Stimulated activated CD8-positive, alpha-beta memory T cell treated with anti-CD3 and anti-CD28 coated beads, Interleukin-7, amount 100 ng/mL, for 1 hour (primary cell): ENCODE measurements around the gene NKD1.

ENCODE experiments used
- DNase-seq, 2 donors: peaks; one replicate each; pipeline ENCODE4 v3.0.0-alpha.2; 2020; ENCODE audit warnings: low read depth in 2 of 2

NKD1 gene

DNA sequence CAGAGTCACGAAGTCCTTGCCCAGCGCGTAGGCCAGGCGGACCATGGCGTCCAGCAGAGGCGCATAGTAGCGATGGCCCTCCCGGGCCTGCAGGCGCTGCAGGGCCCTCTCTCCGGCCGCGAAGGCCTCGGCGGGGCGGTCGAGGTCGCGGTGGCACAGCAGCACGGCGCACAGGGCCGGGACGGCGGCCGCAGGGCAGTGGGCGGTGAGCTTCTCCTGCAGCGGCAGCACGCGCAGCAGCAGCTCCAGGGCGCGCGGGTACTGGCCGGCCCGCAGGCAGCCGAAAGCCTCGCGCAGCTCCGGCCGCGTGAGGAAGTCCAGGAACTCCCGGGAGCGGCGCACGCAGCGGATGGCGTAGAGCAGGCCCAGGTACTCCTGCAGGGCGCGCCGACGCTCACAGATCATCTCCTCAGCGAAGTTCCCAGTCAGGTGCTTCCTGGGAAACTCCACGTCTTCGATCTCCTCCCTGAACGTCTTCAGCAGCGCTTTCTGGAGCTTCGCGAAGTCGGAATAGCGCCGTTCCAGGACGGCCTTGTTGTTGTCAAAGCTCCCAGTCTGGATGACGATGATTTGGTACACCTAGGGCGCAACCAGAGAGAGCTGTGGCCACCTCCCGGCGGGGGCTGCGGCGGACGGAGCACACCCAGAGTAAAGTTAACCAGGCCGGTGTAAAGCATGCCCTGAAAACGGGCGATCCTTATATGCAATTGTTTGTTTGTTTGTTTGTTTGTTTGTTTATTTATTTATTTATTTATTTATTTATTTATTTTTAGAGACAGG lies 125.5 kb downstream of the NKD1 start:
- DNase-seq: no peak

- DNase-seq: no peak
Measured at GRCh38 chr16:50674831-50675230, 126.6 kb downstream of the NKD1 start.

DNA sequence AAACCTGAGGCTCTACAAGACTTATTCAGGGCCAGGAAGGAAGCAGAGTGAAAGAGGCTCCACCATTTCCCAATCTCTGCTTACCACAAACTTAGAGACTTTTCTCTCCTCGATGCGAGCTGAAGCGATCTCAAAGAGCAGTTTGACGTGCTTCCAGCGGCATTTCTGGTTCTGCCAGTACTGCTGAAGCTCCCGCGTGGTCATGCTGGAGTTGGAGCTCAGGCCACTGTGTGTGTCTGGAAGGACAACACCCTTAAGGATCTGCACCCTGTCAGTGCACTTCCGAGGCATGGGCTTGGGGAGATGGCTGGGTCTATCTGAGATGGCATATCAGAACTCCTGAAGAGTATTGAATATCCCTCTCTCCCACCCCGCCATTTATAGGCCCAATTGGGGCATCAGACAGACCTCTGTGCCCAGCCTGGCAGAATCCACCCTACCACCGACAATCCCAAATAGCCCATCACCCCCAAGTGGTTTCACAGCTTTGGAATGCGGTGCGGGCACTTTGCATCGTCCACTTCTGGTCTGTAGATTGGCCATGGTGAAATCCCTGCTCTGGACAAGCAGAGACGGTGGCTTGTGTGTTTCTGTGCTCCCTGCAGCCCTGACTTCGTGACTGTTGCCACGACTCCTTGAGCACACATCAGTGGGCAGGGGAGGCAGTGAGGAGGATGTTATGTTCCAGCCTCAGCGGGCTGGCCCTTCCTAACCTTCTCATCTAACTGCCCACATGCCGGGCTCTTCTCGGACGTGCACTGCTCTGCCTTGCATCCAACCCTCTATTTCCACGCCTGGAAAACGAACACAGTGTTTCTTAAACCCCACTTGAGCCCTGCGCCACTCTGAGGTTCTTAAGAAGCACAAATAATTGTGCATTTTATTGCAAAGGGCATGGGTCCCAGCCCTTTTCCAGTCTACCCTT lies 127.8 kb downstream of the NKD1 start:
- DNase-seq: no peak

- no peak for DNase-seq
Measured at GRCh38 chr16:50676684-50677225, 128.6 kb downstream of the NKD1 start.

- DNase-seq: no peak
Measured at GRCh38 chr16:50677351-50677750, 129.2 kb downstream of the NKD1 start.

GRCh38 chr16:50678531-50678930 lies 130.3 kb downstream of the NKD1 start:
- DNase-seq: no peak

GRCh38 chr16:50679266-50679665 lies 131.1 kb downstream of the NKD1 start:
- no peak for DNase-seq

GRCh38 chr16:50679676-50680555 lies 131.7 kb downstream of the NKD1 start:
- no peak for DNase-seq

DNA sequence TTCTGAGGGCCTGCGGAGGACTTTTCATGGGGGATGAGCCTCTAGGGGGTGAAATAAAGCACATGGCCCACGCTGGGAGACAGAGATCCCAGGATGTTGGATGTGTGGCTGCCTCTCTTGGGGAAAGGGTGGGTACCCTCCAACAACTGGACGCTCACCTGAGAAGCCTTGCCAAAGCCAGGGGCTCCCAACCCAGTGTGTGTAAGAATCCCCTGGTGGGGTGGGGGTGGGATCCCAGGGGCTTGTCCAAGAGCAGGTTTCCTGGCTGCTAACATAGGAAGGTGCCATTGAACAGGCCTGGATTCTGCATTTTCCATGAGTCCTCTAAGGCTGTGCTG lies 132.3 kb downstream of the NKD1 start:
- DNase-seq: no peak

- peak; percentile 33 to 36 for DNase-seq
Measured at GRCh38 chr16:50681021-50681885, 133.1 kb downstream of the NKD1 start, which contains the start of gene SNX20. Gene SNX20, minus strand, starts transcription at chr16:50681312. Its CDS starts 3,786 bp downstream, at chr16:50677526.

GRCh38 chr16:50683689-50684374 lies 135.6 kb downstream of the NKD1 start:
- no peak for DNase-seq

- DNase-seq: no peak
Measured at GRCh38 chr16:50684823-50685461, 136.7 kb downstream of the NKD1 start.

- DNase-seq: no peak
Measured at GRCh38 chr16:50685462-50686063, 137.4 kb downstream of the NKD1 start.

DNA sequence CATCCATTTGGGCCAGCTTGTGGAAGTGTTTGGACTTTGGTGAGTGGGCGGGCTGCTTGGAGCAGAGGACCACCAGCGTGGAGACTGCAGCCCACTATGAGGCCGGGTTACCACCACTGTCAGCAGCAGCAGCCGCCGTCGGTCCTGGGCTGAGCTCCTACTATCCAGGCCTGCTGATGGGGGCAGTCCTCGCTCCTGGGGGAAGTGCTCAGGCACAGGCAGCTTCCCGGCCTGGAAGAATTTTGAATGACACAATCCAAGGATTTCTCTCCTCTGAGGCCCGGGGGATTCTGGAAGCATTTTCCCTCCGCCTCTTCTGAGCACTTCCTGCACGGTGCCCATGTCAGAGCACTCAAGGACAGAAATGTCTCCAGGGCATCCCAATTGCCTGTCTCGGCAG lies 139.9 kb downstream of the NKD1 start:
- DNase-seq: no peak

DNA sequence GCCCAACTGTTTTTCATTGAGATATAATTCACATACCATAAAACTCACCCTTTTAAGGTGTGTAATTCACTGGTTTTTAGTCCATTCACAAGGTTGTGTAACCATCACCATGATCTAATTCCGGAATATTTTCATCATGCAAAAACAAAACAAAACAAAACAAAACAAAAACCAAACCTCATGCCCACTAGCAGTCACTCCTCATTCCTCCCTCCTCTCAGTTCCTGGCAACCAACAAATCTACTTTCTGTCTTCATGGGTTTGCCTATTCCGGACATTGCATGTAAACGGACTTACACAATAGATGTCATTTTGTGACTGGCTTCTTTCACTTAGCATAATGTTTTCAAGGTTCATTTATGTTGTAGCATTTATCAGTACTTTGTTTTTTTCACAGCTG lies 140.7 kb downstream of the NKD1 start:
- DNase-seq: no peak

DNA sequence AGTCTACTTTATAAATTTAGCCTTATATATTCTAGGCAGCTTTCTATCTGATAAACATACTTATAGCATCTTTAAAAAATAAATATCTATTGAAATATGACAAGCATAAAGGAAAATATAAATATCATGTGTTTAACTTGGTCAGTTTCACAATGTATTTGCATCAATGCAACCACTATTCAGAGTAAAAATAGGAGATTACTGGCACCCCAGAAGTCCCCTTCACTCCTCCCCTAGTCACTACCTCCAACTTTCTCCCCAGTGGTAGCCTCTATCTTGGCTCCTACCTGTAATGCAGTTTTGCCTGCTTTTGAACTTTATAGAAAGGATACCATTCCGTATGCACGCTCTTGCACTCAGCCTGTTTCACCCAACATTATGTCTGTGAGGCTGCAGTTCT lies 142.0 kb downstream of the NKD1 start:
- DNase-seq: no peak

DNA sequence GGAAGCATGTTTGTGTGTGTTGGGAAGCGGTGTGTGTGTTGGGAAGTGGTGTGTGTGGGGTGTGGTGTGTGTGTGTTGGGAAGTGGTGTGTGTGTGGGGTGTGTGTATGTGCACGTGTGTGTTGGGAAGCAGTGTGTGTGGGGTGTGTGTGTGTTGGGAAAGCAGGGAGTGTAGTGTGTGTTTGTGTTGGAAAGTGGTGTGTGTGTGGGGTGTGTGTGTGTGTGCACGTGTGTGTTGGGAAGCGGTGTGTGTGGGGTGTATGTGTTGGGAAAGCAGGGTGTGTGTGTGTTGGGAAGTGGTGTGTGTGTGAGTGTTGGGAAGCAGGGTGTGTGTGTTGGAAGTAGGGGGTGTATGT lies 144.4 kb downstream of the NKD1 start:
- DNase-seq: no peak

DNA sequence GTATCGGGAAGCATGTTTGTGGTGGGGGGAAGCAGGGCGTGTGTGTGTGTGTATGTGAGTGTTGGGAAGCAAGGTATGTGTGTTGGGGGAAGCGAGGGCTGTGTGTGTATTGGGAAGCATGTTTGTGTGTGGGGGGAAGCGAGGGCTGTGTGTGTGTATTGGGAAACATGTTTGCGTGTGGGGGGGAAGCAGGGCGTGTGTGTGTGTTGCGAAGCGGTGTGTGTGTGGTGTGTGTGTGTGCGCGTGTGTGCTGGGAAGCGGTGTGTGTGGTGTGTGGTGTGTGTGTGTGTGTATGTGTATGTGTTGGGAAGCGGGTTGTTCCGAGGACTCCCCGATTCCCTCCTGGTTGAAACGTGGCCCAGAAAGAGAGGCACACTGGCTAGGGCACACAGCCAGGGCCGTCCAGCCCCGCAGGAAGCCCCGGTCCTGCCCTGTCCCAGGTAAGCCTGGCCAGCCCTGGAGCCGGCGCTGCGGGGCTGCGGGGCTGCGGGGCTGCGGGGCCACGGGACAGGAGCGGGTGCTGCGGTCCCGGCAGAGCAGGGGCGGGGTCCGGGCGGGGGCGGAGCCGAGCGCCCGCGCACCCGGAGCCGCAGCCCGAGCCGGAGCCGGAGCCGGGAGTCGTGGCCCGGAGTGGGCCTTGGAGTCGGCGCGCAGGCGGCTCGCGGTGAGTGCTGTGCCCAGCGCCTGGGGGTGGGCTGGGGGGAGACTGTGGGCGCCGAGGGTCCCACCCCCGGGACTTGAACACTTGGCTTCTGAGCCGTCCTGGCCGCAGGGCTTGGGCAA lies 145.0 kb downstream of the NKD1 start, which contains the start of gene NOD2:
Gene NOD2 (plus strand): TSS at position 608 of the 783 bp plus-strand sequence. CDS start 5,890 bp downstream, outside the sequence.
- DNase-seq: no peak
